ENCODE results near the gene CDR2. TPM values are rescaled to one million over a fixed set of nuclear protein-coding genes. Genes with fewer than 3 reads are reported as not detected.
"Not testable (repeated sequence)": the region's sequence is repeated elsewhere in the genome, so short reads cannot be mapped to it uniquely, and the experiment has no call there.

Gene CDR2
- total and polyA plus RNA-seq, 3 donors from 2014 or later: 56.8 to 133 (median 63.7) TPM

DNA sequence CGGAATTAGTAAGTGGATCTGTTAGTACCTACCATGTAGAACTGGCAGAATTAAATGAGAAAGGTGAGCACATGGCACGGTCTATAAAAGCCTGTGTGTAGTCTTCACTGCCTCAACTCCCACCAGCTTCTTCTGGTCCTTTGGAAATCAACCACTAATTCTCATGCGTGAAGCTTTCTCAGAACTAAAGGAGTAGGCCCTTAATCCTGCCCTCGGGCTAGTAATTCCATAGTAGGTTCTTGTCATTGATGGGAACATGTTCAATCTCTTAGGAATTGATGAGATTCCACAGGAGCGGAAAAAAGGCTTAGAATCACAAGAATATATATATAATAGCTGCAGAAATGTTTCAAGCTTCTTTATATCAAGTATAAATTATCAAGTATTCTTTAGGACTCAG, 21.7 kb downstream of the CDR2 start:
- no peaks in the 10 kb centered on the region for H3K27me3 ChIP-seq
- H3K36me3 ChIP-seq (ENCODE audit: low read depth, missing control alignments): no peaks in the 10 kb centered on the region
- TF ChIP-seq, protein P1, sequence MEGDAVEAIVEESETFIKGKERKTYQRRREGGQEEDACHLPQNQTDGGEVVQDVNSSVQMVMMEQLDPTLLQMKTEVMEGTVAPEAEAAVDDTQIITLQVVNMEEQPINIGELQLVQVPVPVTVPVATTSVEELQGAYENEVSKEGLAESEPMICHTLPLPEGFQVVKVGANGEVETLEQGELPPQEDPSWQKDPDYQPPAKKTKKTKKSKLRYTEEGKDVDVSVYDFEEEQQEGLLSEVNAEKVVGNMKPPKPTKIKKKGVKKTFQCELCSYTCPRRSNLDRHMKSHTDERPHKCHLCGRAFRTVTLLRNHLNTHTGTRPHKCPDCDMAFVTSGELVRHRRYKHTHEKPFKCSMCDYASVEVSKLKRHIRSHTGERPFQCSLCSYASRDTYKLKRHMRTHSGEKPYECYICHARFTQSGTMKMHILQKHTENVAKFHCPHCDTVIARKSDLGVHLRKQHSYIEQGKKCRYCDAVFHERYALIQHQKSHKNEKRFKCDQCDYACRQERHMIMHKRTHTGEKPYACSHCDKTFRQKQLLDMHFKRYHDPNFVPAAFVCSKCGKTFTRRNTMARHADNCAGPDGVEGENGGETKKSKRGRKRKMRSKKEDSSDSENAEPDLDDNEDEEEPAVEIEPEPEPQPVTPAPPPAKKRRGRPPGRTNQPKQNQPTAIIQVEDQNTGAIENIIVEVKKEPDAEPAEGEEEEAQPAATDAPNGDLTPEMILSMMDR (IDR thresholded peaks at IDR 0.05): no peak
- TF ChIP-seq POLR2A (IDR thresholded peaks at IDR 0.05): no peak
- intact Hi-C loops (cut with DNase I; ENCODE audit: low total_unique reads): no loop called here
- no peak for DNase-seq
- H3K4me3 ChIP-seq: no peak overlapping the region
- WGBS, 2 donors: 94% methylated on average over 5 of the region's 5 CpGs
- no peaks in the 10 kb centered on the region for H3K9me3 ChIP-seq
- H3K4me1 ChIP-seq: peaks cover 4% of the 10 kb centered on the region
- no peak overlapping the region for H3K27ac ChIP-seq

DNA sequence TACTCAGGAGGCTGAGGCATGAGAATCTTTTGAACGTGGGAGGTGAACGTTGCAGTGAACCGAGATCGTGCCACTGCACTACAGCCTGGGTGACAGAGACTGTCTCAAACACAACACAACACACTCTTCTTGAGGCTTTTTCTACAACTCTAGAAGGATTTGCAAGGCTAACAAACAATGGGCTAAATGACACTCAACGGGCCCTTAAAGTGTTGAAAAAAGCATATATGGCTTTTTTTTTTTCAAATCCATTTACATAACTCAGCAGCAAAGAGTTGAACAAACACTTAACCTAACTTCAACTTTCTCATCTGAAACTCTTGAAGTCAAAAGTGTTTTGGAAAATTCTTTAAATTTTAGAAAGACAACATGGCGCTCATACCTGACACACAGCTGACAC, 22.3 kb downstream of the CDR2 start:
- DNase-seq: no peak
- intact Hi-C loops (cut with DNase I; ENCODE audit: low total_unique reads): no loop called here
- Histone ChIP-seq H3K4me3 (no peak overlapping the region), H3K36me3 (ENCODE audit: low read depth, missing control alignments) (no peaks in the 10 kb centered on the region), H3K27ac (no peak overlapping the region), H3K27me3 (no peaks in the 10 kb centered on the region), H3K9me3 (no peaks in the 10 kb centered on the region), H3K4me1 (peaks cover 4% of the 10 kb centered on the region)
- 96 to 97% methylated on average over 6 of the region's 6 CpGs for WGBS, 2 donors
- TF ChIP-seq POLR2A (IDR thresholded peaks at IDR 0.05): no peak
- TF ChIP-seq, protein P1 (IDR thresholded peaks at IDR 0.05): no peak

DNA sequence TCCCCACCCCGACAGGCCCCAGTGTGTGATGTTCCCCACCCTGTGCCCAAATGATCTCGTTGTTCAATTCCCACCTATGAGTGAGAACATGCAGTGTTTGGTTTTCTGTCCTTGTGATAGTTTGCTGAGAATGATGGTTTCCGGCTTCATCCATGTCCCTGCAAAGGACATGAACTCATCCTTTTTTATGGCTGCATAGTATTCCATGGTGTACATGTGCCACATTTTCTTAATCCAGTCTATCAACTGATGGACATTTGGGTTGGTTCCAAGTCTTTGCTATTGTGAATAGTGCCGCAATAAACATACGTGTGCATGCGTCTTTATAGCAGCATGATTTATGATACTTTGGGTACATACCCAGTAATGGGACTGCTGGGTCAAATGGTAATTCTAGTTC, 23.4 kb downstream of the CDR2 start:
- WGBS, 2 donors: 96 to 98% methylated on average over 6 of the region's 6 CpGs
- intact Hi-C loops (cut with DNase I; ENCODE audit: low total_unique reads); DNase-seq; H3K9me3 ChIP-seq; H3K4me1 ChIP-seq; H3K4me3 ChIP-seq; H3K27me3 ChIP-seq; H3K27ac ChIP-seq; H3K36me3 ChIP-seq (ENCODE audit: low read depth, missing control alignments): not testable (repeated sequence)

DNA sequence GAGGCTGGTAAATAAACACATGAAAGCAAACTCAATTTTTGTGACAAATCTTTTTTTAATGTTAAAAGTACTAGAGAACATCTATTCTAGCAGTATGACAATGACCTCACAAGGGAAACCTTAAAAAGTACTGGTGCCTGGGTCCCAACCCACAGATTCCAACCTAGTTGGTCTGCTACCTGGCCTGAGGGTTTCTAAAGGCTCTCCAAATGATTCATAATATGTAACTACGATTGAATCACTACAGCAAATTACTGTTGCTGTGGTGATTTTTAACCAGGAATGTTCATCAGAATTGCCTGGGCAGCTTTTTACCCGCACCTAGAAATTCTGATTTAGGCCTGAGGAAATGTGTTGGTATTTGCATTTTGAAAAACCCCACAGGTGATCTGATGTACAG, 26.1 kb downstream of the CDR2 start:
- H3K4me3 ChIP-seq: no peak overlapping the region
- WGBS, 2 donors: 86 to 95% methylated on average over 2 of the region's 2 CpGs
- no peak for DNase-seq

DNA sequence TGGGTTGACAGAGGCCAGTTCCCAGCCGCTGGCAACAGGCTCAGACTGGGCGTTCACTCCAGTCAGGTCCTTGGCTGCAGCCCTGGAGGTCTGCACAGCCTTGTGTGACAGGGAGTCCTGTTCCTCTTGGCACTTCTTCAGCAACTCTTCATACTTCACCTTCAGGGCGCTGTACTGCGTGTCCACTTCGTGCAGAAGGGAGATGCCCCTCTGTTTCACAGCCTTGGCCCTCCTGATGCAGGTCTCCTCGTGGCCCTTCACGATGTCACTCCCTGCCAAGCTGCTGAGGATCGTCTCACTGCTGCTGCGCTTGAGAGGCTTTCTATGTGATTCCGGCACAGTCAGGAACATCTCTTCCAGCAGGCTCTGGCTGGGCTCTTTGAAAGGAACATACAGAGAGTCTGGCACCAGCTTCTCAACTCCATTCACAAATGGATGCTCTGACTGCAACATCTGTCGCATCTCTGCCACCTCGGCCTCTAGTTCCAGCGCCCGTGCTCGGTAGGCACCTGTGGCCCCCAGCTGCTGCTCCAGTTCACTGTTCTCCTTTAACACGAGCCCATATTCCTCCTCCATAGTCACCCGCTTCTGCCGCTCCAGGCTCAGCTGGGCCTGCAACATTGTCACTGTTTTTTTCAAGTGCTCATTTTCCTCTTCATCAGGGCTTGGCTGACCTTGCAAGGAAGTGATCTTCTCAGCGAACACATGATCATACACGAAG, 27.2 kb downstream of the CDR2 start:
- H3K36me3 ChIP-seq (ENCODE audit: low read depth, missing control alignments): no peaks in the 10 kb centered on the region
- DNase-seq: no peak
- WGBS, 2 donors: 72 to 82% methylated on average over 20 of the region's 20 CpGs
- TF ChIP-seq POLR2A (IDR thresholded peaks at IDR 0.05): no peak
- TF ChIP-seq, protein P1 (IDR thresholded peaks at IDR 0.05): no peak
- no peak overlapping the region for H3K27ac ChIP-seq
- H3K27me3 ChIP-seq: no peaks in the 10 kb centered on the region
- H3K4me3 ChIP-seq: no peak overlapping the region
- intact Hi-C loops (cut with DNase I; ENCODE audit: low total_unique reads): no loop called here
- no peaks in the 10 kb centered on the region for H3K9me3 ChIP-seq
- H3K4me1 ChIP-seq: no peaks in the 10 kb centered on the region

More for the DNA sequence above, 26.1 kb downstream of the CDR2 start:
- no peaks in the 10 kb centered on the region for H3K36me3 ChIP-seq (ENCODE audit: low read depth, missing control alignments)
- H3K9me3 ChIP-seq: no peaks in the 10 kb centered on the region
- H3K27ac ChIP-seq: no peak overlapping the region
- H3K4me1 ChIP-seq: peaks cover under 1% of the 10 kb centered on the region
- intact Hi-C loops (cut with DNase I; ENCODE audit: low total_unique reads): no loop called here
- TF ChIP-seq, protein P1 (IDR thresholded peaks at IDR 0.05): no peak
- no peak for TF ChIP-seq POLR2A (IDR thresholded peaks at IDR 0.05)
- no peaks in the 10 kb centered on the region for H3K27me3 ChIP-seq
